WTC11 (cell line): ENCODE results near the gene PCDH9. TPM values are rescaled to one million over a fixed set of nuclear protein-coding genes. Genes with fewer than 3 reads are reported as not detected.

Experiments used
- ATAC-seq: fragments of 200-7000 bp; cut with Tn5 transposase; 2 replicates; pipeline ENCODE4 v1.10.0; 2021; ENCODE audit warnings: mild to moderate bottlenecking, moderate library complexity
- CTCF ChIA-PET: fragments of 300-600 bp; sonication (Branson Sonifier 250); formaldehyde crosslinking; loops from one replicate; lab custom pipeline; 2021; ENCODE audit warnings: antibody characterized with exemption; lab: Charles Lee
- POLR2A ChIA-PET: fragments of 350-600 bp; sonication (Branson Sonifier 250); formaldehyde crosslinking; loops from one replicate; lab custom pipeline; 2021; ENCODE audit warnings: antibody characterized with exemption; lab: Charles Lee
- DNase-seq: peaks from one replicate; pipeline ENCODE4 v3.0.0; 2021; ENCODE audit warnings: low spot score
- H3K27ac Mint-ChIP-seq: 2 replicates; pipeline ENCODE4 v1.8.0; 2021; ENCODE audit warnings: mixed read lengths
- H3K27me3 Mint-ChIP-seq: 2 replicates; pipeline ENCODE4 v1.8.0; 2021; ENCODE audit warnings: low read depth, mild to moderate bottlenecking, moderate library complexity, mixed read lengths
- H3K36me3 Mint-ChIP-seq: 2 replicates; pipeline ENCODE4 v1.8.0; 2021; ENCODE audit warnings: mixed read lengths
- H3K4me1 Mint-ChIP-seq: 2 replicates; pipeline ENCODE4 v1.8.0; 2022; ENCODE audit warnings: mixed read lengths
- H3K4me3 Mint-ChIP-seq: 2 replicates; pipeline ENCODE4 v1.8.0; 2021; ENCODE audit warnings: mild to moderate bottlenecking, moderate library complexity, mixed read lengths
- H3K9me3 Mint-ChIP-seq: 2 replicates; pipeline ENCODE4 v1.8.0; 2021; ENCODE audit warnings: mixed read lengths
- CDX4 ChIP-seq: fragments of 250-450 bp; sonication (Bioruptor Pico); IDR thresholded peaks from 2 replicates; pipeline ENCODE4 v1.9.0; 2021; ENCODE audit warnings: moderate library complexity, mild to moderate bottlenecking, inconsistent platforms, borderline replicate concordance
- CREB1 ChIP-seq: sonication (generic); formaldehyde crosslinking; IDR thresholded peaks from 2 replicates; pipeline ENCODE4 v1.8.0; 2023; ENCODE audit warnings: mild to moderate bottlenecking, missing genetic modification reagents
- E2F1 ChIP-seq: sonication (generic); formaldehyde crosslinking; IDR thresholded peaks from 2 replicates; pipeline ENCODE4 v1.8.0; 2022; ENCODE audit warnings: mild to moderate bottlenecking, missing genetic modification reagents
- E2F5 ChIP-seq: sonication (generic); formaldehyde crosslinking; IDR thresholded peaks from 2 replicates; pipeline ENCODE4 v1.8.1; 2022; ENCODE audit warnings: mild to moderate bottlenecking, moderate library complexity, missing genetic modification reagents
- FOXK1 ChIP-seq: sonication (generic); formaldehyde crosslinking; IDR thresholded peaks from 2 replicates; pipeline ENCODE4 v1.8.0; 2022; ENCODE audit warnings: mild to moderate bottlenecking, moderate library complexity, missing genetic modification reagents
- GTF2I ChIP-seq: fragments of 250-450 bp; sonication (Bioruptor Pico); conservative IDR thresholded peaks from 2 replicates; pipeline ENCODE4 v1.4.0; 2021; ENCODE audit warnings: mild to moderate bottlenecking
- HMGA2 ChIP-seq: fragments of 250-450 bp; sonication (Bioruptor Pico); IDR thresholded peaks from 2 replicates; pipeline ENCODE4 v1.4.0; 2021; ENCODE audit warnings: mild to moderate bottlenecking, moderate library complexity
- IRF2 ChIP-seq: sonication (generic); formaldehyde crosslinking; IDR thresholded peaks from 2 replicates; pipeline ENCODE4 v1.8.0; 2022; ENCODE audit warnings: low read depth, missing genetic modification reagents, borderline replicate concordance
- JAZF1 ChIP-seq: fragments of 250-450 bp; sonication (Bioruptor Pico); IDR thresholded peaks from 2 replicates; pipeline ENCODE4 v1.9.0; 2021; ENCODE audit warnings: moderate library complexity, mild to moderate bottlenecking, inconsistent platforms
- MXD4 ChIP-seq: fragments of 250-450 bp; sonication (Bioruptor Pico); IDR thresholded peaks from 2 replicates; pipeline ENCODE4 v1.8.0; 2021; ENCODE audit warnings: mild to moderate bottlenecking, moderate library complexity, borderline replicate concordance
- NFE2L1 ChIP-seq: sonication (generic); formaldehyde crosslinking; IDR thresholded peaks from 2 replicates; pipeline ENCODE4 v1.8.1; 2023; ENCODE audit warnings: missing genetic modification reagents
- OVOL2 ChIP-seq: fragments of 250-450 bp; sonication (Bioruptor Pico); IDR thresholded peaks from 2 replicates; pipeline ENCODE4 v1.9.0; 2021; ENCODE audit warnings: mild to moderate bottlenecking, borderline replicate concordance
- PRRX2 ChIP-seq: fragments of 250-450 bp; sonication (Bioruptor Pico); IDR thresholded peaks from 2 replicates; pipeline ENCODE4 v1.8.0; 2021; ENCODE audit warnings: mild to moderate bottlenecking
- RELA ChIP-seq: sonication (generic); formaldehyde crosslinking; IDR thresholded peaks from 2 replicates; pipeline ENCODE4 v1.8.1; 2022; ENCODE audit warnings: missing genetic modification reagents, mild to moderate bottlenecking, borderline replicate concordance
- SOX15 ChIP-seq: fragments of 250-450 bp; sonication (Bioruptor Pico); IDR thresholded peaks from 2 replicates; pipeline ENCODE4 v1.9.0; 2021; ENCODE audit warnings: mild to moderate bottlenecking
- SP1 ChIP-seq: sonication (generic); formaldehyde crosslinking; conservative IDR thresholded peaks from 2 replicates; pipeline ENCODE4 v1.8.1; 2022; ENCODE audit warnings: missing genetic modification reagents
- TEAD1 ChIP-seq: sonication (generic); formaldehyde crosslinking; IDR thresholded peaks from 2 replicates; pipeline ENCODE4 v1.8.0; 2022; ENCODE audit warnings: mild to moderate bottlenecking, missing genetic modification reagents
- ZNF121 ChIP-seq: sonication (generic); formaldehyde crosslinking; IDR thresholded peaks from 2 replicates; pipeline ENCODE4 v1.8.0; 2023; ENCODE audit warnings: missing genetic modification reagents
- ZNF232 ChIP-seq: sonication (generic); formaldehyde crosslinking; IDR thresholded peaks from 2 replicates; pipeline ENCODE4 v1.8.0; 2022; ENCODE audit warnings: mild to moderate bottlenecking, missing genetic modification reagents
- ZNF423 ChIP-seq: fragments of 250-450 bp; sonication (Bioruptor Pico); IDR thresholded peaks from 2 replicates; pipeline ENCODE4 v2.1.2; 2022; ENCODE audit warnings: mild to moderate bottlenecking, moderate library complexity
- ZNF512 ChIP-seq: sonication (generic); formaldehyde crosslinking; IDR thresholded peaks from 2 replicates; pipeline ENCODE4 v1.8.1; 2022; ENCODE audit warnings: missing genetic modification reagents, borderline replicate concordance
- total RNA-seq: library from RNA; stranded (reverse); gene quantifications from 3 replicates; pipeline ENCODE4 v1.2.3, GENCODE V29; 2021
- TF ChIP-seq, protein P1 (sequence below): sonication (generic); formaldehyde crosslinking; IDR thresholded peaks from 2 replicates; pipeline ENCODE4 v1.8.1; 2023; ENCODE audit warnings: mild to moderate bottlenecking, missing genetic modification reagents
- TF ChIP-seq, protein P2 (sequence below): sonication (generic); formaldehyde crosslinking; IDR thresholded peaks from 2 replicates; pipeline ENCODE4 v1.8.1; 2023; ENCODE audit warnings: mild to moderate bottlenecking, missing genetic modification reagents, borderline replicate concordance

Gene PCDH9
- total RNA-seq, 1 experiment from 2014 or later = 0.48 TPM

GRCh38 chr13:66617786-66618185, 612.4 kb downstream of the PCDH9 start:
- Mint-ChIP-seq H3K27me3 (no peaks in the 10 kb centered on the region; the same call in 1 of the 2 replicates), H3K4me1 (peaks cover 9% of the 10 kb centered on the region), H3K9me3 (peaks cover 27% of the 10 kb centered on the region), H3K4me3 (no peak overlapping the region), H3K27ac (no peak overlapping the region), H3K36me3 (peaks cover 12% of the 10 kb centered on the region)
- POLR2A ChIA-PET = no interaction called here
- TF ChIP-seq NFE2L1 (CRISPR knock-in tag) (no peak), HMGA2 (CRISPR knock-in tag) (no peak), FOXK1 (CRISPR knock-in tag) (no peak), CREB1 (CRISPR knock-in tag) (no peak), GTF2I (CRISPR knock-in tag) (no peak), ZNF512 (CRISPR knock-in tag) (no peak), PRRX2 (CRISPR knock-in tag) (no peak), IRF2 (CRISPR knock-in tag) (no peak), ZNF121 (no peak)
- TF ChIP-seq, protein P1, sequence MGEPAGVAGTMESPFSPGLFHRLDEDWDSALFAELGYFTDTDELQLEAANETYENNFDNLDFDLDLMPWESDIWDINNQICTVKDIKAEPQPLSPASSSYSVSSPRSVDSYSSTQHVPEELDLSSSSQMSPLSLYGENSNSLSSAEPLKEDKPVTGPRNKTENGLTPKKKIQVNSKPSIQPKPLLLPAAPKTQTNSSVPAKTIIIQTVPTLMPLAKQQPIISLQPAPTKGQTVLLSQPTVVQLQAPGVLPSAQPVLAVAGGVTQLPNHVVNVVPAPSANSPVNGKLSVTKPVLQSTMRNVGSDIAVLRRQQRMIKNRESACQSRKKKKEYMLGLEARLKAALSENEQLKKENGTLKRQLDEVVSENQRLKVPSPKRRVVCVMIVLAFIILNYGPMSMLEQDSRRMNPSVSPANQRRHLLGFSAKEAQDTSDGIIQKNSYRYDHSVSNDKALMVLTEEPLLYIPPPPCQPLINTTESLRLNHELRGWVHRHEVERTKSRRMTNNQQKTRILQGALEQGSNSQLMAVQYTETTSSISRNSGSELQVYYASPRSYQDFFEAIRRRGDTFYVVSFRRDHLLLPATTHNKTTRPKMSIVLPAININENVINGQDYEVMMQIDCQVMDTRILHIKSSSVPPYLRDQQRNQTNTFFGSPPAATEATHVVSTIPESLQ (CRISPR knock-in tag) = no peak
- CTCF ChIA-PET = interaction anchor here (1.4 kb wide), 1 partner anchor 9 kb away, joined by 7 read pairs; no protein-coding TSS in a partner anchor
- peak; percentile 47; the same call in 1 of the 2 replicates for ATAC-seq
- DNase-seq = no peak

GRCh38 chr13:66612983-66613382, 617.2 kb downstream of the PCDH9 start:
- peaks cover 15% of the 10 kb centered on the region for H3K9me3 Mint-ChIP-seq
- peaks cover 9% of the 10 kb centered on the region for H3K4me1 Mint-ChIP-seq
- no peak overlapping the region for H3K4me3 Mint-ChIP-seq
- CTCF ChIA-PET = no interaction called here
- H3K27me3 Mint-ChIP-seq = no peaks in the 10 kb centered on the region; the same call in 1 of the 2 replicates
- H3K36me3 Mint-ChIP-seq = peaks cover 8% of the 10 kb centered on the region; the same call in 1 of the 2 replicates
- no peak overlapping the region for H3K27ac Mint-ChIP-seq
- POLR2A ChIA-PET = no interaction called here
- TF ChIP-seq E2F5 (CRISPR knock-in tag) = no peak
- no peak for TF ChIP-seq SOX15 (CRISPR knock-in tag)
- TF ChIP-seq IRF2 (CRISPR knock-in tag) = no peak
- no peak for TF ChIP-seq MXD4 (CRISPR knock-in tag)
- TF ChIP-seq CDX4 (CRISPR knock-in tag) = no peak
- TF ChIP-seq ZNF121 = no peak
- TF ChIP-seq, all 79 proteins: peak for 0
- ATAC-seq (peak; percentile 53), DNase-seq (no peak)

GRCh38 chr13:66586489-66586888, 643.6 kb downstream of the PCDH9 start:
- POLR2A ChIA-PET = no interaction called here
- Mint-ChIP-seq H3K9me3 (no peaks in the 10 kb centered on the region), H3K4me3 (no peak overlapping the region), H3K4me1 (peaks cover 10% of the 10 kb centered on the region), H3K27me3 (no peaks in the 10 kb centered on the region), H3K36me3 (no peaks in the 10 kb centered on the region), H3K27ac (peak overlapping the region; percentile 45; the same call in 1 of the 2 replicates)
- CTCF ChIA-PET = no interaction called here
- no peak for ATAC-seq
- no peak for DNase-seq
- TF ChIP-seq SP1 (no peak), ZNF423 (CRISPR knock-in tag) (no peak), ZNF232 (CRISPR knock-in tag) (no peak), JAZF1 (CRISPR knock-in tag) (no peak), E2F1 (CRISPR knock-in tag) (no peak), RELA (no peak), CDX4 (CRISPR knock-in tag) (no peak), TEAD1 (CRISPR knock-in tag) (no peak), OVOL2 (CRISPR knock-in tag) (no peak)
- TF ChIP-seq, protein P2, sequence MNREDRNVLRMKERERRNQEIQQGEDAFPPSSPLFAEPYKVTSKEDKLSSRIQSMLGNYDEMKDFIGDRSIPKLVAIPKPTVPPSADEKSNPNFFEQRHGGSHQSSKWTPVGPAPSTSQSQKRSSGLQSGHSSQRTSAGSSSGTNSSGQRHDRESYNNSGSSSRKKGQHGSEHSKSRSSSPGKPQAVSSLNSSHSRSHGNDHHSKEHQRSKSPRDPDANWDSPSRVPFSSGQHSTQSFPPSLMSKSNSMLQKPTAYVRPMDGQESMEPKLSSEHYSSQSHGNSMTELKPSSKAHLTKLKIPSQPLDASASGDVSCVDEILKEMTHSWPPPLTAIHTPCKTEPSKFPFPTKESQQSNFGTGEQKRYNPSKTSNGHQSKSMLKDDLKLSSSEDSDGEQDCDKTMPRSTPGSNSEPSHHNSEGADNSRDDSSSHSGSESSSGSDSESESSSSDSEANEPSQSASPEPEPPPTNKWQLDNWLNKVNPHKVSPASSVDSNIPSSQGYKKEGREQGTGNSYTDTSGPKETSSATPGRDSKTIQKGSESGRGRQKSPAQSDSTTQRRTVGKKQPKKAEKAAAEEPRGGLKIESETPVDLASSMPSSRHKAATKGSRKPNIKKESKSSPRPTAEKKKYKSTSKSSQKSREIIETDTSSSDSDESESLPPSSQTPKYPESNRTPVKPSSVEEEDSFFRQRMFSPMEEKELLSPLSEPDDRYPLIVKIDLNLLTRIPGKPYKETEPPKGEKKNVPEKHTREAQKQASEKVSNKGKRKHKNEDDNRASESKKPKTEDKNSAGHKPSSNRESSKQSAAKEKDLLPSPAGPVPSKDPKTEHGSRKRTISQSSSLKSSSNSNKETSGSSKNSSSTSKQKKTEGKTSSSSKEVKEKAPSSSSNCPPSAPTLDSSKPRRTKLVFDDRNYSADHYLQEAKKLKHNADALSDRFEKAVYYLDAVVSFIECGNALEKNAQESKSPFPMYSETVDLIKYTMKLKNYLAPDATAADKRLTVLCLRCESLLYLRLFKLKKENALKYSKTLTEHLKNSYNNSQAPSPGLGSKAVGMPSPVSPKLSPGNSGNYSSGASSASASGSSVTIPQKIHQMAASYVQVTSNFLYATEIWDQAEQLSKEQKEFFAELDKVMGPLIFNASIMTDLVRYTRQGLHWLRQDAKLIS = no peak
